Right renal pelvis (tissue), 4 donors: ENCODE measurements around the gene ADAMTS2. TPM values are rescaled to one million over a fixed set of nuclear protein-coding genes. Genes with fewer than 3 reads are reported as not detected.

Experiments used
- DNase-seq, 4 donors: peaks; one replicate each; pipeline ENCODE4 v3.0.0-alpha.2; 2013; ENCODE audit warnings: low read depth in 4 of 4, low spot score in 3 of 4, missing footprints in 1 of 4
- polyA plus RNA-seq, 4 donors: library from polyadenylated mRNA; unstranded; fragments of 120-200 nt; gene quantifications; one replicate each; pipeline ENCODE4 v1.2.1, GENCODE V29; 2013; ENCODE audit not compliant: insufficient read length in 4 of 4

ADAMTS2 gene
- polyA plus RNA-seq = 10 to 100 TPM; 10.9 to 15.5 (median 11.5) TPM

GRCh38 chr5:179345433-179346321, at the start of gene ADAMTS2:
Gene ADAMTS2 (minus strand): TSS chr5:179345461. CDS start chr5:179345328, 133 bp downstream.
- DNase-seq = peak in 2 of 4 donors; percentile 33 to 38

- DNase-seq = no peak
These were observed 47.8 kb upstream of the ADAMTS2 start for GRCh38 chr5:179393078-179393477.

GRCh38 chr5:179387151-179388110, 42.2 kb upstream of the ADAMTS2 start:
- no peak for DNase-seq

- DNase-seq = no peak
These were observed 40.7 kb upstream of the ADAMTS2 start for GRCh38 chr5:179385914-179386313.

- no peak for DNase-seq
These were observed 37.2 kb upstream of the ADAMTS2 start for GRCh38 chr5:179382486-179382885.

- DNase-seq = no peak
These were observed 36.4 kb upstream of the ADAMTS2 start for GRCh38 chr5:179381691-179382090.

- DNase-seq = no peak
These were observed 35.2 kb upstream of the ADAMTS2 start for GRCh38 chr5:179380211-179381035.

- DNase-seq = no peak
These were observed 34.1 kb upstream of the ADAMTS2 start for GRCh38 chr5:179379321-179379890.

GRCh38 chr5:179378441-179379271, 33.4 kb upstream of the ADAMTS2 start:
- no peak for DNase-seq

- no peak for DNase-seq
These were observed 32.8 kb upstream of the ADAMTS2 start for GRCh38 chr5:179378116-179378440.

GRCh38 chr5:179377421-179378115, 32.3 kb upstream of the ADAMTS2 start:
- DNase-seq = no peak

- no peak for DNase-seq
These were observed 31.6 kb upstream of the ADAMTS2 start for GRCh38 chr5:179376701-179377420.

GRCh38 chr5:179375831-179376365, 30.6 kb upstream of the ADAMTS2 start:
- DNase-seq = no peak

GRCh38 chr5:179375236-179375685, 30.0 kb upstream of the ADAMTS2 start:
- DNase-seq = no peak

- no peak for DNase-seq
These were observed 29.4 kb upstream of the ADAMTS2 start for GRCh38 chr5:179374506-179375235.

- DNase-seq = no peak
These were observed 28.8 kb upstream of the ADAMTS2 start for GRCh38 chr5:179373961-179374505.
